Fibroblast of peridontal ligament (primary cell): Measurements from ENCODE around the gene CAMTA1.

ENCODE experiments used
- DNase-seq: peaks from one replicate; pipeline ENCODE4 v3.0.0-alpha.2; 2010; ENCODE audit errors: extremely low read depth

The CAMTA1 gene

GRCh38 chr1:7077136-7077535 is 291.9 kb downstream of the CAMTA1 start:
- no peak for DNase-seq

GRCh38 chr1:7077970-7078369 is 292.7 kb downstream of the CAMTA1 start:
- no peak for DNase-seq

- DNase-seq = no peak
Observed at GRCh38 chr1:7079637-7080036, 294.4 kb downstream of the CAMTA1 start.

- DNase-seq = no peak
Observed at GRCh38 chr1:7084232-7084894, 299.1 kb downstream of the CAMTA1 start.

- DNase-seq = no peak
Observed at GRCh38 chr1:7085521-7085920, 300.3 kb downstream of the CAMTA1 start.

GRCh38 chr1:7086106-7086505 is 300.9 kb downstream of the CAMTA1 start:
- no peak for DNase-seq

- no peak for DNase-seq
Observed at GRCh38 chr1:7087888-7088287, 302.6 kb downstream of the CAMTA1 start.

- no peak for DNase-seq
Observed at GRCh38 chr1:7089497-7089896, 304.2 kb downstream of the CAMTA1 start.

GRCh38 chr1:7093297-7093696 is 308.0 kb downstream of the CAMTA1 start:
- no peak for DNase-seq

GRCh38 chr1:7094086-7094485 is 308.8 kb downstream of the CAMTA1 start:
- DNase-seq = no peak

- no peak for DNase-seq
Observed at GRCh38 chr1:7094509-7094908, 309.3 kb downstream of the CAMTA1 start.

GRCh38 chr1:7095343-7095964 is 310.2 kb downstream of the CAMTA1 start:
- no peak for DNase-seq

- no peak for DNase-seq
Observed at GRCh38 chr1:7097938-7098592, 312.8 kb downstream of the CAMTA1 start.

- DNase-seq = no peak
Observed at GRCh38 chr1:7098641-7099040, 313.4 kb downstream of the CAMTA1 start.

- no peak for DNase-seq
Observed at GRCh38 chr1:7100479-7100878, 315.2 kb downstream of the CAMTA1 start.

- no peak for DNase-seq
Observed at GRCh38 chr1:7101187-7101586, 315.9 kb downstream of the CAMTA1 start.

- no peak for DNase-seq
Observed at GRCh38 chr1:7103361-7103782, 318.1 kb downstream of the CAMTA1 start.

- no peak for DNase-seq
Observed at GRCh38 chr1:7103874-7104273, 318.6 kb downstream of the CAMTA1 start.

GRCh38 chr1:7104339-7104738 is 319.1 kb downstream of the CAMTA1 start:
- DNase-seq = no peak

GRCh38 chr1:7105269-7105668 is 320.0 kb downstream of the CAMTA1 start:
- DNase-seq = no peak

- no peak for DNase-seq
Observed at GRCh38 chr1:7106442-7107108, 321.3 kb downstream of the CAMTA1 start.

GRCh38 chr1:7107109-7107830 is 322.0 kb downstream of the CAMTA1 start:
- no peak for DNase-seq
